Body of pancreas (tissue), 4 donors: ENCODE results near the gene GTF2B.

ENCODE experiments used
- POLR2A ChIP-seq, 3 donors: fragments of 450-650 bp; IDR thresholded peaks; one replicate each; pipeline ENCODE4 v1.6.1; 2016; ENCODE audit warnings: antibody characterized with exemption in 3 of 3, mild to moderate bottlenecking in 2 of 3
- TF ChIP-seq, protein P1 (sequence below), 7 experiments: fragments of 450-650 bp in 4 of 7; fragments of 200-600 bp in 3 of 7; sonication (generic) in 3 of 7; IDR thresholded peaks; one replicate each; pipeline ENCODE4 v1.5.1; 2016 to 2019; ENCODE audit warnings: antibody characterized with exemption in 7 of 7

DNA sequence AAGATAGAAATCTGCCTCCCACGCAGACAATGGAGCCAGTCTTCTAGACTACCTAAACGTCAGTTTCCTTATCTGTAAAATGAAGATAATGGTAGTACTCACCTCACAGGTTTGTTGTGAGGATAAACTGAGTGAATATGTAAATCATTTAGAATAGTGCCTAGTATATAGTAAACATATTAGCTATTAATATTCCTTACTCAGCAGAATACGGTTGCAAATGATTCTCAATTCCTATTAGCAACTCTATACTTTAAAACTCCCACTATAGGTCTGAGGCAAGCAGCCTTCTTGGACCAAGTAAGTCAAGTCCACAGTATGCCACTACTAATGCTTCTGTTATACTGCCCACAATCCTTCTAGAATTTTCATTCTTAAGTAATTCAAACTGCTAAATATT lies 5.4 kb downstream of the GTF2B start:
- TF ChIP-seq, protein P1, sequence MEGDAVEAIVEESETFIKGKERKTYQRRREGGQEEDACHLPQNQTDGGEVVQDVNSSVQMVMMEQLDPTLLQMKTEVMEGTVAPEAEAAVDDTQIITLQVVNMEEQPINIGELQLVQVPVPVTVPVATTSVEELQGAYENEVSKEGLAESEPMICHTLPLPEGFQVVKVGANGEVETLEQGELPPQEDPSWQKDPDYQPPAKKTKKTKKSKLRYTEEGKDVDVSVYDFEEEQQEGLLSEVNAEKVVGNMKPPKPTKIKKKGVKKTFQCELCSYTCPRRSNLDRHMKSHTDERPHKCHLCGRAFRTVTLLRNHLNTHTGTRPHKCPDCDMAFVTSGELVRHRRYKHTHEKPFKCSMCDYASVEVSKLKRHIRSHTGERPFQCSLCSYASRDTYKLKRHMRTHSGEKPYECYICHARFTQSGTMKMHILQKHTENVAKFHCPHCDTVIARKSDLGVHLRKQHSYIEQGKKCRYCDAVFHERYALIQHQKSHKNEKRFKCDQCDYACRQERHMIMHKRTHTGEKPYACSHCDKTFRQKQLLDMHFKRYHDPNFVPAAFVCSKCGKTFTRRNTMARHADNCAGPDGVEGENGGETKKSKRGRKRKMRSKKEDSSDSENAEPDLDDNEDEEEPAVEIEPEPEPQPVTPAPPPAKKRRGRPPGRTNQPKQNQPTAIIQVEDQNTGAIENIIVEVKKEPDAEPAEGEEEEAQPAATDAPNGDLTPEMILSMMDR (IDR thresholded peaks at IDR 0.05), result no peak
- TF ChIP-seq POLR2A (IDR thresholded peaks at IDR 0.05), result no peak
